T-cell (primary cell): ENCODE data around the gene IMMP2L. TPM values are rescaled to one million over a fixed set of nuclear protein-coding genes. Genes with fewer than 3 reads are reported as not detected.

ENCODE experiments used
- ATAC-seq, 4 experiments: fragments of 200-7000 bp in 3 of 4; fragments of 150-1000 bp in 1 of 4; cut with Tn5 transposase; replicated peaks in 1 of 4; 1 replicate in 3 of 4; 2 replicates in 1 of 4; pipeline ENCODE4 v1.10.0; 2021; ENCODE audit warnings: moderate library complexity in 3 of 4, mild to moderate bottlenecking in 2 of 4, moderate number of reproducible peaks in 1 of 4
- CTCF ChIA-PET, 2 donors: fragments of 300-600 bp; sonication (Branson Sonifier 250); formaldehyde crosslinking; loops; one replicate each; lab custom pipeline; 2022; ENCODE audit warnings: antibody characterized with exemption in 2 of 2; lab: Charles Lee
- POLR2A ChIA-PET, 2 donors: fragments of 300-600 bp; sonication (Branson Sonifier 250); formaldehyde crosslinking; loops; one replicate each; lab custom pipeline; 2022; ENCODE audit warnings: antibody characterized with exemption in 2 of 2; lab: Charles Lee
- DNase-seq, 35 experiments: peaks; one replicate each; pipeline versions ENCODE4 v3.0.0 to v3.0.0-alpha.2; 2013 to 2023
- H3K27ac ChIP-seq: one replicate; pipeline ENCODE4 v1.5.1; 2013; ENCODE audit warnings: low read length
- H3K27me3 ChIP-seq, 2 experiments: replicated peaks in 1 of 2; 1 replicate in 1 of 2; 2 replicates in 1 of 2; pipeline versions ENCODE4 v1.6.1 to v1.7.0; 2013; ENCODE audit warnings: low read length in 1 of 2, mixed read lengths in 1 of 2; ENCODE audit not compliant: control insufficient read depth in 2 of 2, insufficient read depth in 2 of 2; ENCODE audit errors: extremely low read depth in 1 of 2
- H3K36me3 ChIP-seq, 2 donors: 1 replicate in 1 of 2; 2 replicates in 1 of 2; pipeline versions ENCODE4 v1.6.1 to v1.7.0; 2013; ENCODE audit warnings: low read length in 1 of 2; ENCODE audit not compliant: control insufficient read depth in 2 of 2, insufficient read depth in 1 of 2; ENCODE audit errors: extremely low read depth in 1 of 2
- H3K4me1 ChIP-seq, 2 experiments: 1 replicate in 1 of 2; 2 replicates in 1 of 2; pipeline versions ENCODE4 v1.6.1 to v1.7.0; 2013; ENCODE audit warnings: low read length in 2 of 2, mixed read lengths in 1 of 2; ENCODE audit not compliant: insufficient read depth in 2 of 2, control insufficient read depth in 1 of 2; ENCODE audit errors: extremely low read depth in 1 of 2
- H3K4me3 ChIP-seq, 2 donors: 1 replicate in 1 of 2; 2 replicates in 1 of 2; pipeline versions ENCODE4 v1.5.1 to v1.7.0; 2013; ENCODE audit warnings: mild to moderate bottlenecking in 2 of 2, low read length in 1 of 2, moderate library complexity in 1 of 2; ENCODE audit not compliant: control insufficient read depth in 1 of 2; ENCODE audit errors: extremely low read depth in 1 of 2
- H3K9me3 ChIP-seq: 2 replicates; pipeline ENCODE4 v1.7.0; 2013
- H3K27ac Mint-ChIP-seq, 2 donors: one replicate each; pipeline ENCODE4 v1.8.0; 2020 to 2021; ENCODE audit warnings: mild to moderate bottlenecking in 2 of 2, mixed read lengths in 2 of 2
- H3K27me3 Mint-ChIP-seq, 2 donors: one replicate each; pipeline ENCODE4 v1.8.0; 2021 to 2022; ENCODE audit warnings: mixed read lengths in 2 of 2
- H3K36me3 Mint-ChIP-seq: one replicate; pipeline ENCODE4 v1.8.0; 2021; ENCODE audit warnings: mixed read lengths
- H3K4me1 Mint-ChIP-seq, 3 donors: one replicate each; pipeline ENCODE4 v1.8.0; 2020 to 2022; ENCODE audit warnings: mixed read lengths in 3 of 3, mild to moderate bottlenecking in 1 of 3
- H3K4me3 Mint-ChIP-seq, 3 donors: one replicate each; pipeline ENCODE4 v1.8.0; 2020 to 2022; ENCODE audit warnings: mild to moderate bottlenecking in 3 of 3, mixed read lengths in 3 of 3, moderate library complexity in 3 of 3
- H3K9me3 Mint-ChIP-seq, 3 donors: one replicate each; pipeline ENCODE4 v1.8.0; 2020 to 2022; ENCODE audit warnings: mixed read lengths in 3 of 3
- WGBS: methylation state at CpG from one replicate; pipeline ENCODE4 v1.1.5; 2013; ENCODE audit warnings: missing lambda C conversion rate; ENCODE audit not compliant: insufficient coverage; 5-methylcytosine and 5-hydroxymethylcytosine counted together
- total RNA-seq, 35 experiments: library from RNA in 6 of 35; stranded (reverse) in 6 of 35; fragments of 120-200 nt in 1 of 35; gene quantifications; one replicate each; pipeline versions ENCODE4 v1.2.1 to v1.2.4 and lab custom pipeline; 2013 to 2026

The IMMP2L gene
- total RNA-seq, 5 donors from 2014 or later (not counting 1 experiment from before 2014, with no cell fraction given), result 14.1 to 27.3 (median 21.7) TPM

DNA sequence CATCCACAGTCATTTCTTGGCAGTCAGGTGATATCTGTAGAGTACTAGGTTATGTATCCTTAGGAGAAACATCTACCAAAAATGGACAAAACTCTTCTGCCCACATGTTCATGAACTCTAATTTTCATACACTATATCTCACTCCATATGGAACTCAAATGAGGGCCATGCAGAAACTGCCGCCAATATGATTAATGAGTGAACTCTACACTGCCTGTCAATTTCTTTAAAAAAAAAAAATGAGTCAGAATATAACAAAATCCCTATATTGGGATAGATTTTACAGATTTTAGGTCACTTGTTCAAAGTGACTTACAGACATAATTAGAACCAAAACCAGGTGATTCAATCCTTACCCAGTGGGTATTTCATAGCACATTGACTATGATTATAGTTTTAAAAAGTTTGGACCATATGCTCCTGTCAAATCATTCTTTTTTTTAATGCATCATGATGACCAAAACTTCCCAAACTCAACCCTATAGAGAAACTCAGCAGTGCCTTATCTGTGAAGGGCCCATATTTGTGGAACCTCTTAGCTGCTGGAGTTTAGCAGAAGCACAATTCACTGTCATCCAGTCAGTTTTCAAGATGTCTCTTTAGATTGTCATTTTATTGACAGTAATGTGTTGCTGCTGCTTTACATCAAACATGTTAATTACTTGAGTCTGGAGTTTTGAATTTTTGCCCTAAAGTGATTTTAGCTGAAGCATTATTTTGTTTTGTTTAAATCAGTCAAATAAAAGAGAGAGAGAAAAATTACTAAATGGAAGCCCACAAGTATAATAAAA lies 460.2 kb downstream of the IMMP2L start:
- H3K4me3 Mint-ChIP-seq, result no peak overlapping the region
- CTCF ChIA-PET, result no interaction called here
- POLR2A ChIA-PET, result no interaction called here

DNA sequence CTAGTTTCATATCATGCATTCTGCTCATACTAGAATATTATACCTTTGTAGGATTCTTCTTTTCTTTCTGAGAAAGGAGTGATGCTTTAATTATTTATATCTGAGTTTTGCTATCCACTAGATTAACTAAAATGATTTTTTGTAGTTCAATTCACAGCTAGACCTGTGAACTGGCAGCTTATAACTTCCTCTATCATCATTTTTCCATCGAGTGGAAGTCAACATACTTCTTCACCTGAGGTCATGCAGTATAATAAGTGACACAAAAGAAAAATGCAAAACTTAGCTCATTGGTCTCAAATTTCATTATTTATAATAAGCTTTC lies 463.4 kb downstream of the IMMP2L start:
- peak in 2 of 4 experiments; percentile 14 to 36 for ATAC-seq

More for the DNA sequence above, 460.2 kb downstream of the IMMP2L start:
- H3K36me3 Mint-ChIP-seq, result peaks cover 22% of the 10 kb centered on the region
- DNase-seq, result no peak
- no peak for ATAC-seq
- no peaks in the 10 kb centered on the region for H3K27me3 Mint-ChIP-seq
- peaks cover 0 to 4% of the 10 kb centered on the region in 2 donors for H3K36me3 ChIP-seq
- no peaks in the 10 kb centered on the region for H3K9me3 ChIP-seq
- H3K9me3 Mint-ChIP-seq, result no peaks in the 10 kb centered on the region
- H3K27ac ChIP-seq, result no peak overlapping the region
- no CpG with 5 or more reads among the region's 1 CpG for WGBS
- H3K27ac Mint-ChIP-seq, result no peak overlapping the region
- peaks cover 0 to 75% of the 10 kb centered on the region in 2 experiments for H3K4me1 ChIP-seq
- H3K27me3 ChIP-seq, result no peaks in the 10 kb centered on the region
- H3K4me3 ChIP-seq, result no peak overlapping the region
- peaks cover 52 to 66% (median 63%) of the 10 kb centered on the region in 3 donors for H3K4me1 Mint-ChIP-seq

DNA sequence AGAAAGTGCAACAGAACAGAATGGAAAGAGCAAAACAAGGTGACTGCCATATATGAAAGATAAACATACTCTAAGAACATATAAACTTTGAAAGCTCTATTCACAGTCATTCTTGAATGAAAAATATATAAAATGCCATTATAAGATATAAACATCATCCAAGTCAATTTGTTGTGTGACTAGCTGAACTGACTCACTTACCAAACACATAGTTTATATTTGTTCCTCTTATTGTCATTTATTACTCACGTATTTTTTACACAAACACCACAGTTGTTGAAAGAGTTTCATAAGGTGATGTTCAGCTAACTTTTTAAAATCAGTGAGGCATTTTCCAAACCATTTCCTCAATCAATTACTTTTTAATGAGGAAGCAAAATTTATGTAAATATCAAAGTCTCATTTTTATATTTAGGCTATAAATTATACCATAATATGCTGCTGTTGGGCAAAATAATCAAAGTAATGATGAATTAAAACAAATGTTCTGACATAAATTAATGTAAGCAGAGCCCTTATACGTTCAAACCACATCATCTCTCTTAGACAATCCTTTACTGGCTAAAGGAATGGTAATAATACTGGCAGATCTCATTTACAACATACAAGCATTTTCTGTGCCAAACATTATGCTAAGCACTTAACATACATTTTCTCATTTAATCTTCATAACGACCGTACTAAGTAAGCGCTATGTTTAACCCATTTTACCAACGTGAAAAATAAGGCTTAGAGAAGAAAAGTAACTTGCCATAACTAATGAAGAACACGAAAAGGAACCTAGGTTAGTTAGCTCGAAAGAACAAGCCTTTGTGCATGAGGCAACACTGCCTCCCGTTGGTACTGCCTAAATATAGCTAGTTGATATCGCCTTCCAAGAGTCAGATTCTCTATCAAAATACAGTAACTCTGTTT lies 464.0 kb downstream of the IMMP2L start:
- ATAC-seq (peak; percentile 77 to 95 (median 84)), DNase-seq (peak in 34 of 35 experiments; percentile 34 to 82 (median 56))
- H3K4me3 Mint-ChIP-seq, result peak overlapping the region; percentile 43 to 95 (median 58)
- no peaks in the 10 kb centered on the region for H3K9me3 ChIP-seq
- H3K27me3 Mint-ChIP-seq, result no peaks in the 10 kb centered on the region
- H3K4me1 ChIP-seq, result peaks cover 0 to 70% of the 10 kb centered on the region in 2 experiments
- WGBS, result no CpG with 5 or more reads among the region's 10 CpGs
- H3K36me3 Mint-ChIP-seq, result peaks cover 12% of the 10 kb centered on the region
- peak overlapping the region; percentile 44 to 75 for H3K27ac Mint-ChIP-seq
- CTCF ChIA-PET, result interaction anchor here (0.5 to 2.2 kb wide), 25 partner anchors 8 to 1434 kb away, joined by 3 to 20 read pairs (median 4); no protein-coding TSS in a partner anchor
- no peak overlapping the region for H3K27ac ChIP-seq
- peaks cover 0 to 4% of the 10 kb centered on the region in 2 donors for H3K36me3 ChIP-seq
- POLR2A ChIA-PET, result interaction anchor here in 1 of 2 donors (0.6 kb wide), 1 partner anchor 191 kb away, joined by 4 read pairs; no protein-coding TSS in a partner anchor
- H3K27me3 ChIP-seq, result no peaks in the 10 kb centered on the region
- no peaks in the 10 kb centered on the region for H3K9me3 Mint-ChIP-seq
- H3K4me3 ChIP-seq, result peak overlapping the region in 1 of 2 donors; percentile 51
- peaks cover 48 to 64% (median 55%) of the 10 kb centered on the region in 3 donors for H3K4me1 Mint-ChIP-seq

More for the DNA sequence above, 463.4 kb downstream of the IMMP2L start:
- DNase-seq, result no peak
- ChIA-PET CTCF (interaction anchor here (0.5 to 2.2 kb wide), 28 partner anchors 8 to 1434 kb away, joined by 3 to 20 read pairs (median 4); no protein-coding TSS in a partner anchor), POLR2A (interaction anchor here in 1 of 2 donors (0.6 kb wide), 2 partner anchors 19 to 192 kb away, joined by 3 to 4 read pairs; no protein-coding TSS in a partner anchor)
- H3K36me3 ChIP-seq, result peaks cover 0 to 4% of the 10 kb centered on the region in 2 donors
- WGBS, result no CpG with 5 or more reads among the region's 1 CpG
- H3K27ac ChIP-seq, result no peak overlapping the region
- peaks cover 13% of the 10 kb centered on the region for H3K36me3 Mint-ChIP-seq
- peaks cover 0 to 75% of the 10 kb centered on the region in 2 experiments for H3K4me1 ChIP-seq
- no peaks in the 10 kb centered on the region for H3K9me3 Mint-ChIP-seq
- no peak overlapping the region for H3K4me3 ChIP-seq
- peak overlapping the region in 2 of 3 donors; percentile 43 to 95 for H3K4me3 Mint-ChIP-seq
- no peaks in the 10 kb centered on the region for H3K27me3 ChIP-seq
- peak overlapping the region in 1 of 2 donors; percentile 75 for H3K27ac Mint-ChIP-seq
- H3K9me3 ChIP-seq, result no peaks in the 10 kb centered on the region
- peaks cover 51 to 64% (median 56%) of the 10 kb centered on the region in 3 donors for H3K4me1 Mint-ChIP-seq
- no peaks in the 10 kb centered on the region for H3K27me3 Mint-ChIP-seq

DNA sequence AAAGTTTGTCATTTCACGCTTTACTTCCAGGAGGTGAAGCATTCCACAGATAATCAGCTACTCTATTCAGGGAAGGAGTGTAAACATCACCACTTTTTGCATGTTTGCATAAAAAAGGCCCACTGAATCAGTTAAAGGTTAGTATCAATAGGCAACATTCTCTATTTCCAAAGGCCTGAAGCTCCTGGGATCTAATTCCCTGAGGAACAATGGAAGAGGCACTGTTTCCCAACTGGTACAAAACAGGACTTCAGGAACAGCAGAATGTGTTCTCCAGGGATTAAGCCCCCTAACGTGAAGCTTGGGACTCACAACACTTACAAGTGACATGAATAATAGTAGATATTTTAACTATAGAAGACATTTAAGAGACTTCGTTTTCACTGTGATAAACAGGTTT lies 465.3 kb downstream of the IMMP2L start:
- Mint-ChIP-seq H3K9me3 (no peaks in the 10 kb centered on the region), H3K4me3 (peak overlapping the region in 2 of 3 donors; percentile 89 to 95), H3K27ac (peak overlapping the region in 1 of 2 donors; percentile 74), H3K27me3 (no peaks in the 10 kb centered on the region), H3K36me3 (peaks cover 10% of the 10 kb centered on the region), H3K4me1 (peaks cover 49 to 71% (median 62%) of the 10 kb centered on the region in 3 donors)
- H3K4me3 ChIP-seq, result peak overlapping the region in 1 of 2 donors; percentile 52
- peaks cover 0 to 59% of the 10 kb centered on the region in 2 experiments for H3K4me1 ChIP-seq
- peaks cover 0 to 4% of the 10 kb centered on the region in 2 donors for H3K36me3 ChIP-seq
- no peaks in the 10 kb centered on the region for H3K27me3 ChIP-seq
- CTCF ChIA-PET, result interaction anchor here (0.6 to 2.2 kb wide), 5 partner anchors 14 to 709 kb away, joined by 3 to 5 read pairs (median 3); no protein-coding TSS in a partner anchor
- H3K9me3 ChIP-seq, result no peaks in the 10 kb centered on the region
- ATAC-seq (no peak), DNase-seq (no peak)
- H3K27ac ChIP-seq, result no peak overlapping the region
- WGBS, result no CpG with 5 or more reads among the region's 3 CpGs
- POLR2A ChIA-PET, result no interaction called here

DNA sequence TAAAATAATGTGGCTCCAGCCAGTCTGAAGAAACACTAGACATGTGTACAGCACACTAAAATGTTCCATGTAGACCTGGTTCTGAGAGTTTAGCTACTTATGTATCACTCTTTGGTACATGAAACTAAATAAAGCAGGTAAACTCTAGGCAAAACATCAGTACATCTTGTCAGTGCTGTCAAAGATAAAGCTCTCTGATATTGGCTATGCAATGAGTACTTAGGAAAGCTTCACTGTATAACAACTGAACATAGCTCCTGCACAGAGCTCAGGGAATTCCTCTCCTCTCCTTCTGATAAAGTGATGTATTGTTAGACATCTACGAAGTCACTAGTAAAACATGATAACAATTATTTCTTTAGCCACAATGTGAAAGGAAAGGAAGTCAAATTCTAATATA lies 467.9 kb downstream of the IMMP2L start:
- Histone ChIP-seq H3K27ac (no peak overlapping the region), H3K4me3 (peak overlapping the region; percentile 50 to 91), H3K27me3 (peaks cover 0 to 3% of the 10 kb centered on the region in 2 experiments), H3K36me3 (no peaks in the 10 kb centered on the region), H3K4me1 (peaks cover 0 to 42% of the 10 kb centered on the region in 2 experiments), H3K9me3 (no peaks in the 10 kb centered on the region)
- Mint-ChIP-seq H3K36me3 (peaks cover 7% of the 10 kb centered on the region), H3K9me3 (no peaks in the 10 kb centered on the region), H3K4me1 (peaks cover 53 to 72% (median 61%) of the 10 kb centered on the region in 3 donors), H3K27me3 (no peaks in the 10 kb centered on the region), H3K27ac (peak overlapping the region; percentile 95), H3K4me3 (peak overlapping the region; percentile 89 to 96 (median 95))
- no CpG with 5 or more reads among the region's 1 CpG for WGBS
- CTCF ChIA-PET, result interaction anchor here (0.5 to 1.6 kb wide), 4 partner anchors 9 to 371 kb away, joined by 3 to 5 read pairs (median 4); no protein-coding TSS in a partner anchor
- no peak for DNase-seq
- ATAC-seq, result no peak
- POLR2A ChIA-PET, result interaction anchor here in 1 of 2 donors (0.9 kb wide), 1 partner anchor 11 kb away, joined by 5 read pairs; no protein-coding TSS in a partner anchor
